Smooth muscle cell (in vitro differentiated cells): ENCODE data around the gene BMP2K. TPM values are rescaled to one million over a fixed set of nuclear protein-coding genes. Genes with fewer than 3 reads are reported as not detected.

ENCODE experiments used
- DNase-seq: peaks from one replicate; lab custom pipeline; 2025; ENCODE audit not compliant: unreplicated experiment; lab: John Stamatoyannopoulos, UW
- H2AFZ ChIP-seq: fragments of 200-600 bp; sonication (generic); 2 replicates; pipeline ENCODE4 v1.6.0; 2016; ENCODE audit warnings: antibody characterized with exemption, low read depth, mild to moderate bottlenecking
- H3F3A ChIP-seq: fragments of 200-600 bp; sonication (generic); 2 replicates; pipeline ENCODE4 v1.6.0; 2017; ENCODE audit warnings: antibody characterized with exemption, low read depth
- H3K27ac ChIP-seq: fragments of 200-600 bp; sonication (generic); 2 replicates; pipeline ENCODE4 v1.5.1; 2016; ENCODE audit warnings: low read depth, mild to moderate bottlenecking
- H3K27me3 ChIP-seq: fragments of 200-600 bp; sonication (generic); 2 replicates; pipeline ENCODE4 v1.6.1; 2016; ENCODE audit warnings: low read depth, mild to moderate bottlenecking
- H3K36me3 ChIP-seq: fragments of 200-600 bp; sonication (generic); 2 replicates; pipeline ENCODE4 v1.5.1; 2016; ENCODE audit warnings: low read depth
- H3K4me1 ChIP-seq: fragments of 200-600 bp; sonication (generic); 2 replicates; pipeline ENCODE4 v1.5.1; 2016; ENCODE audit warnings: low read depth
- H3K4me2 ChIP-seq: fragments of 200-600 bp; sonication (generic); 2 replicates; pipeline ENCODE4 v1.6.0; 2016; ENCODE audit warnings: mild to moderate bottlenecking
- H3K4me3 ChIP-seq: fragments of 200-600 bp; sonication (generic); 2 replicates; pipeline ENCODE4 v1.5.1; 2016; ENCODE audit warnings: mild to moderate bottlenecking
- H3K79me2 ChIP-seq: fragments of 200-600 bp; sonication (generic); 2 replicates; pipeline ENCODE4 v1.6.0; 2016; ENCODE audit warnings: low read depth, mild to moderate bottlenecking
- H3K9ac ChIP-seq: fragments of 200-600 bp; sonication (generic); 2 replicates; pipeline ENCODE4 v1.6.0; 2016; ENCODE audit warnings: low read depth
- H3K9me3 ChIP-seq: fragments of 200-600 bp; sonication (generic); replicated peaks from 2 replicates; pipeline ENCODE4 v1.5.1; 2016; ENCODE audit warnings: low read depth
- H4K20me1 ChIP-seq: fragments of 200-600 bp; sonication (generic); 2 replicates; pipeline ENCODE4 v1.6.0; 2016; ENCODE audit warnings: low read depth
- WGBS: methylation state at CpG from one replicate; pipeline ENCODE4 v1.1.7; 2016; ENCODE audit warnings: low lambda C conversion rate; 5-methylcytosine and 5-hydroxymethylcytosine counted together
- polyA plus RNA-seq: library from polyadenylated mRNA; unstranded; fragments of >200 nt; fragmentation: Nextera tagmentation; extraction: Ambion mirVana; gene quantifications from 2 replicates; pipeline ENCODE4 v1.2.1, GENCODE V29; 2016
- total RNA-seq: library from RNA; depleted of rRNA; stranded (reverse); fragments of >200 nt; gene quantifications from 2 replicates; pipeline ENCODE4 v1.2.3, GENCODE V29; 2014
- TF ChIP-seq, protein P1 (sequence below): fragments of 200-600 bp; sonication (generic); IDR thresholded peaks from 2 replicates; pipeline ENCODE4 v1.5.1; 2017; ENCODE audit warnings: borderline replicate concordance, mild to moderate bottlenecking, antibody characterized with exemption; ENCODE audit not compliant: insufficient read depth, poor library complexity, severe bottlenecking

Gene BMP2K
- total and polyA plus RNA-seq, 2 experiments from 2014 or later: 3.9 to 32.0 TPM

GRCh38 chr4:78768452-78769180, 7.5 kb upstream of the BMP2K start:
- no peak overlapping the region for H3K4me3 ChIP-seq
- DNase-seq: no peak
- no peaks in the 10 kb centered on the region for H3F3A ChIP-seq
- H3K36me3 ChIP-seq: no peaks in the 10 kb centered on the region
- no peak overlapping the region for H2AFZ ChIP-seq
- no peaks in the 10 kb centered on the region for H4K20me1 ChIP-seq
- no peaks in the 10 kb centered on the region for H3K79me2 ChIP-seq
- H3K9ac ChIP-seq: no peak overlapping the region
- TF ChIP-seq, protein P1, sequence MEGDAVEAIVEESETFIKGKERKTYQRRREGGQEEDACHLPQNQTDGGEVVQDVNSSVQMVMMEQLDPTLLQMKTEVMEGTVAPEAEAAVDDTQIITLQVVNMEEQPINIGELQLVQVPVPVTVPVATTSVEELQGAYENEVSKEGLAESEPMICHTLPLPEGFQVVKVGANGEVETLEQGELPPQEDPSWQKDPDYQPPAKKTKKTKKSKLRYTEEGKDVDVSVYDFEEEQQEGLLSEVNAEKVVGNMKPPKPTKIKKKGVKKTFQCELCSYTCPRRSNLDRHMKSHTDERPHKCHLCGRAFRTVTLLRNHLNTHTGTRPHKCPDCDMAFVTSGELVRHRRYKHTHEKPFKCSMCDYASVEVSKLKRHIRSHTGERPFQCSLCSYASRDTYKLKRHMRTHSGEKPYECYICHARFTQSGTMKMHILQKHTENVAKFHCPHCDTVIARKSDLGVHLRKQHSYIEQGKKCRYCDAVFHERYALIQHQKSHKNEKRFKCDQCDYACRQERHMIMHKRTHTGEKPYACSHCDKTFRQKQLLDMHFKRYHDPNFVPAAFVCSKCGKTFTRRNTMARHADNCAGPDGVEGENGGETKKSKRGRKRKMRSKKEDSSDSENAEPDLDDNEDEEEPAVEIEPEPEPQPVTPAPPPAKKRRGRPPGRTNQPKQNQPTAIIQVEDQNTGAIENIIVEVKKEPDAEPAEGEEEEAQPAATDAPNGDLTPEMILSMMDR: no peak
- WGBS: 81% methylated on average over 12 of the region's 12 CpGs
- no peaks in the 10 kb centered on the region for H3K4me1 ChIP-seq
- no peak overlapping the region for H3K27ac ChIP-seq
- H3K9me3 ChIP-seq: no peaks in the 10 kb centered on the region
- no peak overlapping the region for H3K4me2 ChIP-seq
- H3K27me3 ChIP-seq: no peaks in the 10 kb centered on the region

- no peak overlapping the region for H2AFZ ChIP-seq
Observed at GRCh38 chr4:78770091-78770642, 6.0 kb upstream of the BMP2K start.

DNA sequence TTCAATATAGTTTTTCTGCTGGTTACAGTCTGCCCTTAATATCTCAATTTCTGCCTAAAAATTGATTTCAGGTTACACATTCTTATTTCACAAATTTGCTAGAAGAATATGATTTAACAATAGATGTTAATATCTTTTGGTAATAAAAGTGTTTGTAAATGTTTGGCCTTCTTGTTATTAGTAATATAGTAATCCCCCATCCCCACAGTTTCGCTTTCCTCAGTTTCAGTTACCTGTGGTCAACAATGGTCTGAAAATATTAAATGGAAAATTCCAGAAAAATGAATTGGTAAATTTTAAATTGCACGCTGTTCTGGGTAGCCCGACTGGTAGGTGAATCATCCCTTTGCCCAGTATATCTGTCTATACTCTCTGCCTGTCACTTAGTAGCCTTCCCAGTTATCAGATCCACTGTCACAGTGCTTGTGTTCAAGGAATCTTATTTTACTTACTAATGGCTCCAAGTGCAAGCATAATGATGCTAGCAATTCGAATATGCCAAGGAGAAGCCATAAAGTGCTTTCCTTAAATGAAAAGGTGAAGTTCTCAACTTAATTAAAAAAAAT, 3.5 kb upstream of the BMP2K start:
- Histone ChIP-seq H3F3A (no peaks in the 10 kb centered on the region), H3K27ac (no peak overlapping the region), H3K36me3 (no peaks in the 10 kb centered on the region), H4K20me1 (peaks cover 7% of the 10 kb centered on the region), H3K4me2 (no peak overlapping the region), H3K79me2 (peaks cover 8% of the 10 kb centered on the region), H2AFZ (no peak overlapping the region), H3K4me3 (no peak overlapping the region), H3K9me3 (no peaks in the 10 kb centered on the region), H3K27me3 (no peaks in the 10 kb centered on the region), H3K4me1 (peaks cover 11% of the 10 kb centered on the region), H3K9ac (no peak overlapping the region)
- TF ChIP-seq, protein P1: no peak
- DNase-seq: no peak
- 75% methylated on average over 4 of the region's 4 CpGs for WGBS

More at GRCh38 chr4:78770091-78770642, 6.0 kb upstream of the BMP2K start:
- Histone ChIP-seq H3K27ac (no peak overlapping the region), H3K4me3 (no peak overlapping the region), H3K79me2 (no peaks in the 10 kb centered on the region), H3K4me2 (no peak overlapping the region), H3K9me3 (no peaks in the 10 kb centered on the region), H3K9ac (no peak overlapping the region), H3F3A (no peaks in the 10 kb centered on the region), H4K20me1 (no peaks in the 10 kb centered on the region), H3K4me1 (peaks cover 5% of the 10 kb centered on the region), H3K27me3 (no peaks in the 10 kb centered on the region), H3K36me3 (no peaks in the 10 kb centered on the region)
- 96% methylated on average over 3 of the region's 3 CpGs for WGBS
- DNase-seq: no peak
- TF ChIP-seq, protein P1: no peak
